KMS-11 (cell line): Measurements from ENCODE around the gene GAN.

Experiments used
- H2AFZ ChIP-seq: fragments of 200-600 bp; sonication (generic); 2 replicates; pipeline ENCODE4 v1.6.1; 2016; ENCODE audit warnings: antibody characterized with exemption, mixed run types, low read depth
- H3K27ac ChIP-seq: fragments of 200-600 bp; sonication (generic); 2 replicates; pipeline ENCODE4 v1.6.1; 2016; ENCODE audit warnings: mild to moderate bottlenecking, mixed run types
- H3K27me3 ChIP-seq: fragments of 200-600 bp; sonication (generic); 2 replicates; pipeline ENCODE4 v1.6.1; 2017; ENCODE audit warnings: mild to moderate bottlenecking, low read depth, mixed run types, moderate library complexity; ENCODE audit not compliant: insufficient read depth
- H3K36me3 ChIP-seq: fragments of 200-600 bp; sonication (generic); 2 replicates; pipeline ENCODE4 v1.6.1; 2017; ENCODE audit warnings: mild to moderate bottlenecking, mixed run types; ENCODE audit not compliant: insufficient read depth
- H3K4me1 ChIP-seq: fragments of 200-600 bp; sonication (generic); 2 replicates; pipeline ENCODE4 v1.6.1; 2016; ENCODE audit warnings: mild to moderate bottlenecking, low read depth, mixed run types; ENCODE audit not compliant: poor library complexity, severe bottlenecking
- H3K4me2 ChIP-seq: fragments of 200-600 bp; sonication (generic); 2 replicates; pipeline ENCODE4 v1.7.0; 2016; ENCODE audit warnings: mild to moderate bottlenecking, mixed run types
- H3K4me3 ChIP-seq: fragments of 200-600 bp; sonication (generic); IDR thresholded peaks from 2 replicates; pipeline ENCODE4 v1.6.1; 2017; ENCODE audit warnings: low read depth, low read length, mixed read lengths; ENCODE audit not compliant: insufficient read depth
- H3K79me2 ChIP-seq: fragments of 200-600 bp; sonication (generic); 2 replicates; pipeline ENCODE4 v1.6.1; 2016; ENCODE audit warnings: low read depth, mixed run types; ENCODE audit not compliant: insufficient read depth
- H3K9ac ChIP-seq: fragments of 200-600 bp; sonication (generic); 2 replicates; pipeline ENCODE4 v1.6.1; 2016; ENCODE audit warnings: mild to moderate bottlenecking, mixed run types
- H4K20me1 ChIP-seq: fragments of 200-600 bp; sonication (generic); 2 replicates; pipeline ENCODE4 v1.6.1; 2016; ENCODE audit warnings: mild to moderate bottlenecking, mixed run types; ENCODE audit not compliant: insufficient read depth
- CTCF ChIP-seq: fragments of 200-600 bp; sonication (generic); conservative IDR thresholded peaks from 2 replicates; pipeline ENCODE4 v1.6.1; 2017; ENCODE audit warnings: low read depth, mild to moderate bottlenecking, antibody characterized with exemption, low read length, moderate library complexity, mixed read lengths

Gene GAN

GRCh38 chr16:81283044-81283443, 31.7 kb upstream of the GAN start:
- Histone ChIP-seq H3K4me1 (no peaks in the 10 kb centered on the region), H4K20me1 (no peaks in the 10 kb centered on the region), H3K4me2 (no peak overlapping the region), H3K27ac (no peak overlapping the region), H3K79me2 (no peaks in the 10 kb centered on the region), H3K4me3 (no peak overlapping the region), H2AFZ (no peak overlapping the region), H3K9ac (no peak overlapping the region), H3K36me3 (no peaks in the 10 kb centered on the region), H3K27me3 (no peaks in the 10 kb centered on the region)
- TF ChIP-seq CTCF = no peak

GRCh38 chr16:81284995-81285600, 29.7 kb upstream of the GAN start:
- H3K36me3 ChIP-seq = no peaks in the 10 kb centered on the region
- H3K27ac ChIP-seq = no peak overlapping the region
- H4K20me1 ChIP-seq = no peaks in the 10 kb centered on the region
- H2AFZ ChIP-seq = no peak overlapping the region
- no peaks in the 10 kb centered on the region for H3K27me3 ChIP-seq
- no peak for TF ChIP-seq CTCF
- no peak overlapping the region for H3K9ac ChIP-seq
- no peak overlapping the region for H3K4me3 ChIP-seq
- H3K4me1 ChIP-seq = no peaks in the 10 kb centered on the region
- no peak overlapping the region for H3K4me2 ChIP-seq
- H3K79me2 ChIP-seq = no peaks in the 10 kb centered on the region

GRCh38 chr16:81286190-81286589, 28.6 kb upstream of the GAN start:
- H3K9ac ChIP-seq = no peak overlapping the region
- no peaks in the 10 kb centered on the region for H3K4me1 ChIP-seq
- H3K79me2 ChIP-seq = no peaks in the 10 kb centered on the region
- H3K4me2 ChIP-seq = no peak overlapping the region
- no peak overlapping the region for H3K4me3 ChIP-seq
- H3K27me3 ChIP-seq = no peaks in the 10 kb centered on the region
- H3K36me3 ChIP-seq = no peaks in the 10 kb centered on the region
- H3K27ac ChIP-seq = no peak overlapping the region
- H2AFZ ChIP-seq = no peak overlapping the region
- no peaks in the 10 kb centered on the region for H4K20me1 ChIP-seq
- TF ChIP-seq CTCF = no peak

- Histone ChIP-seq H3K79me2 (no peaks in the 10 kb centered on the region), H3K4me2 (no peak overlapping the region), H4K20me1 (no peaks in the 10 kb centered on the region)
Measured at GRCh38 chr16:81291117-81291516, 23.6 kb upstream of the GAN start.

More at GRCh38 chr16:81291117-81291516, 23.6 kb upstream of the GAN start:
- no peak overlapping the region for H3K4me3 ChIP-seq
- H3K27me3 ChIP-seq = no peaks in the 10 kb centered on the region
- no peak overlapping the region for H3K27ac ChIP-seq
- no peak overlapping the region for H3K9ac ChIP-seq
- TF ChIP-seq CTCF = no peak
- no peaks in the 10 kb centered on the region for H3K4me1 ChIP-seq
- no peak overlapping the region for H2AFZ ChIP-seq
- no peaks in the 10 kb centered on the region for H3K36me3 ChIP-seq
